Testis (tissue), 3 donors: Measurements from ENCODE around the gene CTIF. TPM values are rescaled to one million over a fixed set of nuclear protein-coding genes. Genes with fewer than 3 reads are reported as not detected.

Experiments used
- DNase-seq: peaks from one replicate; pipeline ENCODE4 v3.0.0-alpha.2; 2019
- H3K27ac ChIP-seq, 2 donors: fragments of 200-600 bp; sonication (generic); one replicate each; pipeline ENCODE4 v1.5.1; 2019
- H3K27me3 ChIP-seq: fragments of 200-600 bp; sonication (generic); one replicate; pipeline ENCODE4 v1.5.1; 2019
- H3K36me3 ChIP-seq: fragments of 200-600 bp; sonication (generic); one replicate; pipeline ENCODE4 v1.5.1; 2017; ENCODE audit warnings: low read depth; ENCODE audit errors: missing control alignments
- H3K4me1 ChIP-seq: fragments of 200-600 bp; sonication (generic); one replicate; pipeline ENCODE4 v1.5.1; 2019
- H3K4me3 ChIP-seq, 2 donors: fragments of 200-600 bp; sonication (generic); one replicate each; pipeline ENCODE4 v1.5.1; 2017 to 2019
- H3K9me3 ChIP-seq: fragments of 200-600 bp; sonication (generic); one replicate; pipeline ENCODE4 v1.5.1; 2017
- POLR2A ChIP-seq: fragments of 450-650 bp; IDR thresholded peaks from one replicate; pipeline ENCODE4 v1.6.1; 2017; ENCODE audit warnings: antibody characterized with exemption, mild to moderate bottlenecking, moderate library complexity
- WGBS, 2 donors: methylation state at CpG; one replicate each; pipeline ENCODE4 v1.1.5; 2018; 5-methylcytosine and 5-hydroxymethylcytosine counted together
- intact Hi-C: fragments of 100-400 bp; cut with DNase I; formaldehyde crosslinking; loops from one replicate; pipeline ENCODE4 v1.15.1; 2023; ENCODE audit warnings: low total_unique reads
- polyA plus RNA-seq: library from polyadenylated mRNA; stranded (reverse); fragments of 350-450 nt; fragmentation: Illumina TruSeq; extraction: RNeasy Lipid Tissue Mini Kit (QIAGEN cat#74804); gene quantifications from one replicate; pipeline ENCODE4 v1.2.3, GENCODE V29; 2014; ENCODE audit warnings: low read depth, low replicate concordance; ENCODE audit not compliant: insufficient read depth
- total RNA-seq, 2 donors: library from RNA; depleted of rRNA; stranded (reverse); fragments of >200 nt; gene quantifications; one replicate each; pipeline ENCODE4 v1.2.3, GENCODE V29; 2016
- TF ChIP-seq, protein P1 (sequence below), 3 experiments: fragments of 450-650 bp in 2 of 3; fragments of 200-600 bp in 1 of 3; sonication (generic) in 1 of 3; IDR thresholded peaks; one replicate each; pipeline ENCODE4 v1.5.1; 2016 to 2019; ENCODE audit warnings: antibody characterized with exemption in 3 of 3, mild to moderate bottlenecking in 2 of 3, moderate library complexity in 1 of 3

Gene CTIF
- total and polyA plus RNA-seq, 3 donors from 2014 or later = 33.8 to 41.5 (median 35.6) TPM

DNA sequence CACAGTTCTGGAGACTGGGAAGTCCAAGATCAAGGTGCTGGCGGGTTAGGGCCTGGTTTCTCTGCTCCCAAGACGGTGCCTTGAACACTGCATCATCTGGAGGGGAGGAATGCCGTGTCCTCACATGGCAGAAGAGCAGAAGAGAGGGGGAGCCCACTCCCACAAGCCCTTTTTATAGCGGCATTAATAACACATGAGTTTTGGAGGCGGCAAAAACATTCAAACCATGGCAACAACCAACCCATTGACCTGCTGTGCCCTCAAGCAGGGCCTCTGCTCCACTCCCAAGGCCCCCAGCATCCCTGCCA, 349.9 kb downstream of the CTIF start:
- 84 to 96% methylated on average over 3 to 5 of the region's 5 CpGs for WGBS, 2 donors
- no peak for DNase-seq
- Histone ChIP-seq H3K4me1 (peaks cover 6% of the 10 kb centered on the region), H3K9me3 (no peaks in the 10 kb centered on the region), H3K27ac (no peak overlapping the region), H3K36me3 (no peaks in the 10 kb centered on the region), H3K4me3 (no peak overlapping the region), H3K27me3 (no peaks in the 10 kb centered on the region)
- no peak for TF ChIP-seq POLR2A
- TF ChIP-seq, protein P1, sequence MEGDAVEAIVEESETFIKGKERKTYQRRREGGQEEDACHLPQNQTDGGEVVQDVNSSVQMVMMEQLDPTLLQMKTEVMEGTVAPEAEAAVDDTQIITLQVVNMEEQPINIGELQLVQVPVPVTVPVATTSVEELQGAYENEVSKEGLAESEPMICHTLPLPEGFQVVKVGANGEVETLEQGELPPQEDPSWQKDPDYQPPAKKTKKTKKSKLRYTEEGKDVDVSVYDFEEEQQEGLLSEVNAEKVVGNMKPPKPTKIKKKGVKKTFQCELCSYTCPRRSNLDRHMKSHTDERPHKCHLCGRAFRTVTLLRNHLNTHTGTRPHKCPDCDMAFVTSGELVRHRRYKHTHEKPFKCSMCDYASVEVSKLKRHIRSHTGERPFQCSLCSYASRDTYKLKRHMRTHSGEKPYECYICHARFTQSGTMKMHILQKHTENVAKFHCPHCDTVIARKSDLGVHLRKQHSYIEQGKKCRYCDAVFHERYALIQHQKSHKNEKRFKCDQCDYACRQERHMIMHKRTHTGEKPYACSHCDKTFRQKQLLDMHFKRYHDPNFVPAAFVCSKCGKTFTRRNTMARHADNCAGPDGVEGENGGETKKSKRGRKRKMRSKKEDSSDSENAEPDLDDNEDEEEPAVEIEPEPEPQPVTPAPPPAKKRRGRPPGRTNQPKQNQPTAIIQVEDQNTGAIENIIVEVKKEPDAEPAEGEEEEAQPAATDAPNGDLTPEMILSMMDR (IDR thresholded peaks at IDR 0.05) = no peak
- intact Hi-C loops = no loop called here

DNA sequence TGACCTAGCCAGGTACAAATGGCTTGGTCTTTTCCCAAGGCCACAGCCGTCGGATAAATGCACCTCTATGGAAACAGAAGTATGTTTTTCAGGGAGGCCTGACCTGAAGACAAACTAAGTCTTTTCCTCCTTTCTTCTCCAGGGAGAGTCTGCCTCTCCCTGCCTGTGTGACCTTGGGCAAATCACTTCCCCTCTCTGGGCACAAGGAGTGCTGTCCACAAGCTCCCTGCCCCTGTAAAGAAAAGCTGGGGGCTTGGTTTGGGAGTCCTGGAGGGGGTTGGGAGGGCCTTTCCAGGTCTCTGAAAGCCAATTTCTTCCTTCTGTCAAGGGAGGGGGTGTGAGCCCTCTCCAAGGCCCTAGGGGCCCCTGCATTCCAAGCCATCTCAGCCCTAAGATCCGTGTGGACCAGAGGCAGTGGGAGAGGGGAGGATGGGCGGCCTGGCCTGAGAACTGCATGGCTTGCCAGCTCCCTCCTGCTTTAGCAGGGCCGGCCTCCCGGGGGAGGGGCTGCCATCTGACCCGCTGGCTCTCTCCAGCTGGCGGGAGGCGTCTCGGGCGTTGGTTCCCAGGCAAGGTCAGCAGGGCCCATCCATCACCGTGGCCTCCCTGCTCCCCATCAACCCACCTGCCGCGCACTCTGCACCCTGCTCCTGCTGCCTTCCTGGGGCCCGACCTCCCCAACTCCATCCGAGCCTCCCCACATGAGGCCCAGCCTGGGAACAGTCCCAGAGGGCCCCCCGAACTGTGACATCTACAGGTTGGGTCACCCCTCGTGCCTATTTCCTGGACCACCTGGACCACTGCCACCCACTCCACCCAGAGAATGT, 350.5 kb downstream of the CTIF start:
- H3K4me3 ChIP-seq = no peak overlapping the region
- 53 to 65% methylated on average over 3 to 18 of the region's 18 CpGs for WGBS, 2 donors
- peak; percentile 68 for DNase-seq
- H3K9me3 ChIP-seq = no peaks in the 10 kb centered on the region
- H3K36me3 ChIP-seq = no peaks in the 10 kb centered on the region
- H3K27me3 ChIP-seq = no peaks in the 10 kb centered on the region
- peaks cover 6% of the 10 kb centered on the region for H3K4me1 ChIP-seq
- H3K27ac ChIP-seq = no peak overlapping the region
- intact Hi-C loops = no loop called here
- no peak for TF ChIP-seq POLR2A

GRCh38 chr18:48889981-48890762, 351.3 kb downstream of the CTIF start:
- TF ChIP-seq, protein P1 (IDR thresholded peaks at IDR 0.05) = no peak
- no peak for TF ChIP-seq POLR2A
- no peak for DNase-seq
- WGBS, 2 donors = 93 to 94% methylated on average over 12 to 13 of the region's 13 CpGs
- H3K4me3 ChIP-seq = no peak overlapping the region
- peaks cover 6% of the 10 kb centered on the region for H3K4me1 ChIP-seq
- intact Hi-C loops = no loop called here
- no peak overlapping the region for H3K27ac ChIP-seq
- no peaks in the 10 kb centered on the region for H3K36me3 ChIP-seq
- no peaks in the 10 kb centered on the region for H3K9me3 ChIP-seq
- no peaks in the 10 kb centered on the region for H3K27me3 ChIP-seq

GRCh38 chr18:48891721-48892120, 352.9 kb downstream of the CTIF start:
- Histone ChIP-seq H3K4me3 (no peak overlapping the region), H3K27me3 (no peaks in the 10 kb centered on the region), H3K36me3 (no peaks in the 10 kb centered on the region), H3K27ac (no peak overlapping the region), H3K9me3 (no peaks in the 10 kb centered on the region), H3K4me1 (peaks cover 6% of the 10 kb centered on the region)
- WGBS, 2 donors = 84 to 96% methylated on average over 4 of the region's 4 CpGs
- intact Hi-C loops = no loop called here
- no peak for DNase-seq
- TF ChIP-seq, protein P1 (IDR thresholded peaks at IDR 0.05) = no peak
- no peak for TF ChIP-seq POLR2A

DNA sequence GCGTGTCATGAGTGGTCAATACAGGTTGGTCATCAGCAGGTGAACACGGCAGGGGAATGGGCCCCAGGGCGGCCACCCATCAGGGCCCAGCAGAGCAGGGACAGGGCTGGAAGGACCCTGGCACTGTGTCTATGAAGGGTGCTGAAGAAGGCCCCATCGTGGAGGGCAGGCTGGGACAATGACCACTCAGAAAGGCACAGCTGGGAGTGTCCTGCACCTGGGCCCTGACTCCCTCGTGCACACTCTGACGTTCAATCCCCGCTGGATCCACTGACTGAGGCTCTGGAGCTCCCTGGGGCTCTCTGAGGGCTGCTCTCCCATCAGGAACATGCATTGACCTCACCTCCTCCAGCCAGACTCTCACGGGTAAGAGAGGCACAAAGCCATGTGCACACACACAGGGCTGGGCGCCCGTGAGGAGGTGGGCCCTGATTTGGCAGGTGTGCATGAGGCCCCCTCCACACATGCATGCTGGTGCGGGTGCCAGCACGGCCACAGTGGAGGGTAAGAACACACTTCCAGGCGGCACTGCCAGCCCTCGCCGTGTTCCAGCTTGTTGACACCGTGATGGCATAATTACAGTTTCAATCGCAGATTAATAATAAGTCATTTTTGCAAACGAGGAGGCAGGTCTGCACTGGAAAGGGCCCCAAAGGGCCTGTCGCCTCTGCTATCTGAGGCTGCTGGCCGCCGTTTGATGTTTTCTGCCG, 353.5 kb downstream of the CTIF start:
- TF ChIP-seq, protein P1 (IDR thresholded peaks at IDR 0.05) = no peak
- TF ChIP-seq POLR2A = no peak
- H3K36me3 ChIP-seq = no peaks in the 10 kb centered on the region
- peaks cover 6% of the 10 kb centered on the region for H3K4me1 ChIP-seq
- intact Hi-C loops = no loop called here
- WGBS, 2 donors = 89 to 90% methylated on average over 16 to 22 of the region's 22 CpGs
- no peaks in the 10 kb centered on the region for H3K27me3 ChIP-seq
- no peak for DNase-seq
- no peak overlapping the region for H3K27ac ChIP-seq
- H3K9me3 ChIP-seq = no peaks in the 10 kb centered on the region
- no peak overlapping the region for H3K4me3 ChIP-seq
